BLaER1 treated with 17β-estradiol and CSF1 and Interleukin-3, amounts not matched to agents 10 nM and 100 nM (cell line): ENCODE results near the gene CACHD1.

Experiments
- H3K27ac ChIP-seq, 11 experiments: shearing (Covaris generic); formaldehyde crosslinking; 2 replicates each; pipeline ENCODE4 v1.8.1; 2022
- H3K27me3 ChIP-seq, 11 experiments: shearing (Covaris generic); formaldehyde crosslinking; 2 replicates each; pipeline ENCODE4 v1.8.1; 2022
- H3K36me3 ChIP-seq, 11 experiments: shearing (Covaris generic); formaldehyde crosslinking; 2 replicates each; pipeline ENCODE4 v1.8.1; 2022
- H3K4me1 ChIP-seq, 10 experiments: shearing (Covaris generic); formaldehyde crosslinking; 2 replicates each; pipeline ENCODE4 v1.8.1; 2022
- H3K4me2 ChIP-seq, 11 experiments: shearing (Covaris generic); formaldehyde crosslinking; 2 replicates each; pipeline ENCODE4 v1.8.1; 2022
- H3K4me3 ChIP-seq, 10 experiments: shearing (Covaris generic); formaldehyde crosslinking; 2 replicates each; pipeline ENCODE4 v1.8.1; 2022
- H3K9ac ChIP-seq, 11 experiments: shearing (Covaris generic); formaldehyde crosslinking; 2 replicates each; pipeline ENCODE4 v1.8.1; 2022
- H3K9me3 ChIP-seq, 11 experiments: shearing (Covaris generic); formaldehyde crosslinking; replicated peaks in 1 of 11; 2 replicates each; pipeline ENCODE4 v1.8.1; 2022
- H4K20me1 ChIP-seq, 11 experiments: shearing (Covaris generic); formaldehyde crosslinking; 2 replicates each; pipeline ENCODE4 v1.8.1; 2022
- Cebpa-rat ChIP-seq, 11 experiments: shearing (Covaris generic); IDR thresholded peaks; 2 replicates each; pipeline ENCODE4 v1.8.1; 2022

Gene CACHD1

DNA sequence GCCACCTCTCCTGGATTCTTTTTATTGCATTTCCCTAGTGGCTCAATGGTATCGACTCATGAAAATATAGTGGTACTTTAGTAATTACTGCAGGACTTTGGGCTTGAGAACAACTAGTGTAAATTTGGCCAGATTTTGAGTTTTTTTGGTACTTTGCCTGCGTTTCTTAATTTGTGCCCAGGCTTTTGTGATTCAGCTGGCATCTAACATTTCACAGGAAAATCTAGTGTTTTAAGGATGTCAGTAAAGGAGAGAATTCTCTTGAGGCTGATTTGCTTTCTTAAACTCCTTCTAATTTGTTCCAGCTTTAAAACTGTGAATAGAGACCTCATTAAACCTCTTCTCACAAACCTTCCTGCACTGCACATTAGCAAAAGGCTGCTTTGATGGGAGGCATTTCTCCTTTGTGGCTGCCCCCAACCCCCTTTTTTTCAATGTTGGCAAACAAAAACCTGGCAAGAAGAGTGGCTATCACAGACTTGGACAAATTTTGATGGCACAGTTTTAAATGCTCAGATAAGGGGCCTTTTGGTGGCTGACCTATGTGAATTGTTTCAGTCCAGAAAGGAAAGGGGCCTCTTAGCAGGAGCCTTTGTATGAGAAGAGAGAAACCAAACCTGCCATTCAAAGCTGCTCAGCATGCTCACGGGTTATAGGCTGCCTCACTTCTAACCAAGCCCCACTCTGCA lies 161.6 kb downstream of the CACHD1 start:
- no peak overlapping the region for H3K9ac ChIP-seq
- peaks cover 0 to 65% (median 36%) of the 10 kb centered on the region in 11 experiments; a peak in 16 of 22 replicates for H3K36me3 ChIP-seq
- no peaks in the 10 kb centered on the region for H3K27me3 ChIP-seq
- no peak overlapping the region for H3K4me2 ChIP-seq
- peaks cover 0 to 24% (median 12%) of the 10 kb centered on the region in 10 experiments; a peak in 16 of 20 replicates for H3K4me1 ChIP-seq
- TF ChIP-seq Cebpa-rat (IDR thresholded peaks at IDR 0.05), result no peak
- no peaks in the 10 kb centered on the region for H3K9me3 ChIP-seq
- H3K4me3 ChIP-seq, result no peak overlapping the region
- no peak overlapping the region for H3K27ac ChIP-seq
- H4K20me1 ChIP-seq, result no peaks in the 10 kb centered on the region

DNA sequence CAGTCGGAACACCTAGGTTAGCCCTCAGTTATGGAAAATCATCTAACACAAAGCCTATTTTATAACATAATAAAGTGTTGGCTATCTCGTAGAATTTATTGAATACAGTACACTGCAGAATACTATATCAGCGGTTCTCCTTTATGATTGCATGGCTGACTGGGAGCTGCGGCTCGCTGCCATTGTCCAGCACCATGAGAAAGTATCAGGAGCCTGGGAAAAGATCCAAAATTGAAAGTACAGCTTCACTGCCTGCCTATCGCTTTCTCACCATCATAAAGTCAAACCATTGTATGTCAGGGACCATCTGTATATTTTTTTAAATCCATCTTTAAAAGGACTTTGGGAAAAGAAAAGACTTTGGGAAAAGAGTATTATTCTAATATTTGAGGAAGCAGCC lies 163.0 kb downstream of the CACHD1 start:
- Histone ChIP-seq H3K27me3 (no peaks in the 10 kb centered on the region), H3K27ac (no peak overlapping the region), H3K9ac (no peak overlapping the region), H3K4me1 (peaks cover 0 to 24% (median 12%) of the 10 kb centered on the region in 10 experiments; a peak in 16 of 20 replicates), H3K36me3 (peaks cover 0 to 80% (median 46%) of the 10 kb centered on the region in 11 experiments; a peak in 16 of 22 replicates), H3K4me2 (no peak overlapping the region), H3K4me3 (no peak overlapping the region), H4K20me1 (no peaks in the 10 kb centered on the region), H3K9me3 (no peaks in the 10 kb centered on the region)
- TF ChIP-seq Cebpa-rat (IDR thresholded peaks at IDR 0.05), result no peak

DNA sequence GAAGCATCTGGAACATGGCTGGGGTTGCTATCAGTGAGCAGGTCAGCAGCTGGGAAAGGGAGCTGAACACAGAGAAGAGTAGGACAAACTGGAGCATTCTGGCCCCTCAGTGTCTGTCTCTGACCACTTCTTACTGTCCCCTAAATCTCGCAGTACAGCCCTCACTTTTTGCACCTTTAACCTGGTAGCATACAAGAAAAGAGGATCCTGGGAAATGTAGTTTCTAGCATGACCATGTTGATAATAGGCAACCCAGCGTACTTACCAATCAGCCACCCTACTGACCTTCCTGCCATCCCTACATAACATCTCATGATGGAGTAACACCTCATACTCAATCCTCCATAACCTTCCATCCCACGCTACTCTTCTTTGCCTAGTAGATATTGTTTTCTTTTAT lies 175.8 kb downstream of the CACHD1 start:
- H3K4me1 ChIP-seq, result no peaks in the 10 kb centered on the region
- no peak overlapping the region for H3K4me2 ChIP-seq
- H3K27ac ChIP-seq, result no peak overlapping the region
- no peaks in the 10 kb centered on the region for H4K20me1 ChIP-seq
- H3K4me3 ChIP-seq, result no peak overlapping the region
- H3K27me3 ChIP-seq, result no peaks in the 10 kb centered on the region
- H3K9me3 ChIP-seq, result no peaks in the 10 kb centered on the region
- no peak for TF ChIP-seq Cebpa-rat (IDR thresholded peaks at IDR 0.05)
- peaks cover 0 to 77% (median 61%) of the 10 kb centered on the region in 11 experiments; a peak in 19 of 22 replicates for H3K36me3 ChIP-seq
- no peak overlapping the region for H3K9ac ChIP-seq

DNA sequence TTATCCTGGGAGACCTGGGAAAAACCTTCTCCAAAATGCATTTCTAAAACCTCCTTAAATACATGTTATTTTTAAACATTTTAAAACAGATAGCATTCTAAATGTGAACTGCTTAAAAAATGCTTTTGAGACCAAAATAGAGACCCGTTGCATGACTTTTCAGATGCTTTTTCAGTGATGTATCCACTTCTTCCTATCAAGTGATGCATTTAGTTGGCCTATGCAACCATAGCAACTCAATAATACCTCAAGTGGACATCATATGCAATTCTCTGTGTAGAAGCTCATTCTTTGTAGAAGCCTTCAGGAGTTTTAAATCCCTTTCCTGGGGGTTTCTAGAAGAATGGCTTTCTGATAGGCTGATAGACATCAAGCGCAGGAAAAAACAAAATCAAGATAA lies 180.5 kb downstream of the CACHD1 start:
- TF ChIP-seq Cebpa-rat (IDR thresholded peaks at IDR 0.05), result no peak
- H3K4me2 ChIP-seq, result no peak overlapping the region
- H3K27ac ChIP-seq, result no peak overlapping the region
- H4K20me1 ChIP-seq, result no peaks in the 10 kb centered on the region
- H3K4me1 ChIP-seq, result no peaks in the 10 kb centered on the region
- peaks cover 6 to 77% (median 54%) of the 10 kb centered on the region in 11 experiments; a peak in 18 of 22 replicates for H3K36me3 ChIP-seq
- no peak overlapping the region for H3K9ac ChIP-seq
- H3K9me3 ChIP-seq, result no peaks in the 10 kb centered on the region
- no peak overlapping the region for H3K4me3 ChIP-seq
- no peaks in the 10 kb centered on the region for H3K27me3 ChIP-seq

DNA sequence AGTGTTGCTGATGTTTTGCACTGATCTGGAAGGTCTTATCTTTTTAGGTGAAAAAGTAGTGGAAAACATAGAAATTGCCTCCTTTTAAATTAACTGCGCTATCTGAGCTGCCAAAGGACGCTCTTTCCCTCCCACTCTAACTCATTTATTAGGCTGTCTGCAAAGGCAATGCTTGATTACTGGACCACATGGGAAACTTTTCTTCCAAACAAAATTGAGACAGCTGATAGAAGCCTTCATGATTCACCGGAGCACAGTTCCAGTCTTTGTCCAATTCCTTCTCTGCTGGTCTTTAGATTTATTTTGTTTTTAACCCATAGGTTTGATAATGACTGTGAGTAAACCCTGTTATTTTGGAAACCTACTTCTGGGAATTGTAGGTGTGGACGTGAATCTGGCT lies 181.9 kb downstream of the CACHD1 start:
- Histone ChIP-seq H3K4me2 (no peak overlapping the region), H4K20me1 (no peaks in the 10 kb centered on the region), H3K27me3 (no peaks in the 10 kb centered on the region), H3K4me1 (no peaks in the 10 kb centered on the region), H3K9ac (no peak overlapping the region), H3K36me3 (peaks cover 6 to 74% (median 41%) of the 10 kb centered on the region in 11 experiments; a peak in 17 of 22 replicates), H3K4me3 (no peak overlapping the region), H3K27ac (no peak overlapping the region), H3K9me3 (no peaks in the 10 kb centered on the region)
- no peak for TF ChIP-seq Cebpa-rat (IDR thresholded peaks at IDR 0.05)

DNA sequence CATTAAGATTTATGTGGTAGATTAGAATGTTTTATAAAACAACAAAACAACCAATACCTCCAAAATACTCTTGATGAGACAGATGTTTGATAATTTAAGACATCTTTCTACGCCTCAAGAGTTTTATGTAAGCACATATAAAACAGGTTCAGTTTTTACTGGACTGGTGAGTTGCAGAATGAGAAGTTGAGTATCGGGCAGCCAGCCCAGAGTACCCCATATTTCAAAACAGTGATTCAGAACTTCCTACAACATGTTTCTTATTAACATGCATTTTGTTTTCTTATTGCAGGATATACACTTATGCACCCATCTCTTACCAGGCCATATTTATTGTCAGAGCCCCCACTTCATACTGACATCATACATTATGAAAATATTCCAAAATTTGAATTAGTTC lies 183.5 kb downstream of the CACHD1 start:
- H3K9ac ChIP-seq, result no peak overlapping the region
- H3K4me3 ChIP-seq, result no peak overlapping the region
- H3K4me1 ChIP-seq, result no peaks in the 10 kb centered on the region
- H3K36me3 ChIP-seq, result peaks cover 6 to 80% (median 46%) of the 10 kb centered on the region in 11 experiments; a peak in 13 of 22 replicates
- TF ChIP-seq Cebpa-rat (IDR thresholded peaks at IDR 0.05), result no peak
- no peak overlapping the region for H3K4me2 ChIP-seq
- no peaks in the 10 kb centered on the region for H3K9me3 ChIP-seq
- H3K27ac ChIP-seq, result no peak overlapping the region
- H4K20me1 ChIP-seq, result no peaks in the 10 kb centered on the region
- H3K27me3 ChIP-seq, result no peaks in the 10 kb centered on the region

DNA sequence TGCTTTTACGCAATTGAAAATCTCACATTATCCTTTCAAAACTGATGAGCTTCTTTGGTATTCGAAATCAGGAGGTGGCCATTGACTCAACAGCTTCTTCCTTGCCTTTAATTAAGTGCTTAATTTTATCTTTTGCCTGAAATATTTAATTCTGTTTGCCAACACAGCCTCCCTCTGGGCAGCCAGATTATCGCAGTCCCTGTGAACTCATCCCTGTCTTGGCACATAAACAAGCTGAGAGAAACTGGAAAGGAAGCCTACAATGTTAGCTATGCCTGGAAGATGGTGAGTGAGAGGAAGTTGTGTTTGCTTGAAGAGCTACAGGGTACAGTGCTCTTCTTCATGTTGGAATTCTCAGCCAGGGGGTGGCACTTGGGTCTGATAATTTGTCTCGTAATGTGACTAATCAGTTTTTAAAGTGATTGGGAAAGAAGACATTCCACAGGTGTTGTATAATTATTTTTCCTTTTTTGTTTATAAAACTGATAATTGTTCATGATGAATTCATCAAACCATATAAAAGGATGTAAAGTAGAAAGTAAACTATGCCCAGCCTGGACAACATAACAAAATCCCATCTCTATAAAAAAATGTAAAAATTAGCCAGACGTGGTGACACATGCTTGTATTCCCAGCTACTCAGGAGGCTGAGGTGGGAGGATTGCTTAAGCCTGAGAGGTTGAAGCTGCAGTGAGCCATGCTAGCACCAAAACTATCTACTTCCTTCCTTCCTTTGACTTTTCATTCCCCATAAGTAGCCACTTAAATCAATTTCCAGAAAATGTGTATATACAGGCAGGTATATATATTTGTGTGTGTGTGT lies 184.8 kb downstream of the CACHD1 start:
- Histone ChIP-seq H3K4me1 (no peaks in the 10 kb centered on the region), H3K9me3 (no peaks in the 10 kb centered on the region), H3K27me3 (no peaks in the 10 kb centered on the region), H3K27ac (no peak overlapping the region), H3K36me3 (peaks cover 6 to 85% (median 57%) of the 10 kb centered on the region in 11 experiments; a peak in 17 of 22 replicates), H3K4me3 (no peak overlapping the region), H3K4me2 (no peak overlapping the region), H3K9ac (no peak overlapping the region), H4K20me1 (no peaks in the 10 kb centered on the region)
- TF ChIP-seq Cebpa-rat (IDR thresholded peaks at IDR 0.05), result no peak

DNA sequence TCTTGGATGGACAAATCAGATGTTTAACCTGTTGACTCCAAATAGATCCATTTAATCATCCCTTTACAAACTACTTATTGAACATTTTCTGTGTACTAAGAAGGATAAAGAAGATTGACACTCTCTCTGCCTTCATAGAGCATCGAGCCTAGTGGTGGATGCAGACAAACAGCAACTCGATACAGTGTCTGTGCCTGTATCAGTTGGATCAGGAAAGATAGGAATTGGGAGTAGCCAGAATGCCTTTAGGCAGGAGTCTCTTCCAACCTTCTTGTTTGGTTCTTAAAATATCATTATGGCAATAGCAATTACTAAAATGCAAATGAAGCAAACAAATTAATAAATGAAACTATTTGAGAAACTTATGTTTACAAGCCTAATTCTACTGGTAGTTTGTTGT lies 185.9 kb downstream of the CACHD1 start:
- H3K36me3 ChIP-seq, result peaks cover 6 to 91% (median 67%) of the 10 kb centered on the region in 11 experiments; a peak in 17 of 22 replicates

DNA sequence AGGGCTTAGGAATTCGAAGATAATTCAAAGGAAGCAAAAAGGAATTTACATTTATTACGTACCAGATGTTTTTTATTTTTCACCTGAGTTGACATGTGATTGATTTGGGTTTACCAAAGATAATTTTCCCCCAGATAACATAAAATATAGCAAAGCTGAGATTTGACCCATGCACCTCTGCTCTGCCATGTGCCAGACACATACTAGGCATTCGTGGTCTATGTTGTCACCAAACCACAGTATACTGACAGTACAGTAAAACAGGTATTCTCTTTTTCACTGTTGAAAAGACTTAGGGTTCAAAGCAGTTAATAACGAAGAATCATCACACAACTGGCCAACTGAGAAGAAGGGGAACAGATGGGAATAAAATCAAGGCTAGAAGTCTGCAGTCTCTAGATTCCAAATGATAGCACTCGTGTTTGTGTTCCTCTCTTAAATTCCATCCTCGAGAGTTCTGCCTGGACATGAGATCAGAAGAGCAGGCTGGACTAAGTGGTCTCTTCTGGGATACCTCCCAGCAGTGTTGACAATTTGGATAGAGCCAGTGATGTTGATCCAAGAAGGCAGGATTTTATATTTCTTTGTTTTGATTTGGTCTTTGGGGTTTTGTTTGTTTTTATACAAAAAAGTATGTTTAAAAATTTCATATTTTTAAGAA lies 189.7 kb downstream of the CACHD1 start:
- no peak overlapping the region for H3K4me3 ChIP-seq
- peaks cover 0 to 94% (median 77%) of the 10 kb centered on the region in 11 experiments; a peak in 18 of 22 replicates for H3K36me3 ChIP-seq
- no peaks in the 10 kb centered on the region for H3K27me3 ChIP-seq
- no peak overlapping the region for H3K9ac ChIP-seq
- no peaks in the 10 kb centered on the region for H4K20me1 ChIP-seq
- H3K4me2 ChIP-seq, result no peak overlapping the region
- H3K27ac ChIP-seq, result no peak overlapping the region
- no peaks in the 10 kb centered on the region for H3K4me1 ChIP-seq
- no peak for TF ChIP-seq Cebpa-rat (IDR thresholded peaks at IDR 0.05)
- no peaks in the 10 kb centered on the region; a peak in 1 of 22 replicates for H3K9me3 ChIP-seq

More for the DNA sequence above, 185.9 kb downstream of the CACHD1 start:
- no peaks in the 10 kb centered on the region for H3K4me1 ChIP-seq
- H3K9ac ChIP-seq, result no peak overlapping the region
- H3K4me3 ChIP-seq, result no peak overlapping the region
- H3K9me3 ChIP-seq, result no peaks in the 10 kb centered on the region
- no peak for TF ChIP-seq Cebpa-rat (IDR thresholded peaks at IDR 0.05)
- no peak overlapping the region for H3K4me2 ChIP-seq
- H3K27ac ChIP-seq, result no peak overlapping the region
- H3K27me3 ChIP-seq, result no peaks in the 10 kb centered on the region
- no peaks in the 10 kb centered on the region for H4K20me1 ChIP-seq
